HepG2 (cell line): Measurements from ENCODE around the gene ART5. TPM values are rescaled to one million over a fixed set of nuclear protein-coding genes. Genes with fewer than 3 reads are reported as not detected.

Experiments
- ATAC-seq: fragments of 200-7000 bp; cut with Tn5 transposase; 3 replicates; pipeline ENCODE4 v1.9.1; 2020; ENCODE audit warnings: mild to moderate bottlenecking, moderate library complexity
- BruUV-seq: library from RNA; stranded (reverse); fragments of 400-500 nt; replicated peaks from 2 replicates; lab custom pipeline; 2021; lab: Mats Ljungman, UMichigan
- CTCF ChIA-PET: fragments of 300-600 bp; formaldehyde crosslinking; extraction: SDS; loops from one replicate; lab custom pipeline; 2021; ENCODE audit warnings: low total read pairs, inconsistent platforms, low intra/inter-chr PET ratio; lab: Yijun Ruan, JAX
- POLR2A ChIA-PET: fragments of 350-600 bp; sonication (Branson Sonifier 250); formaldehyde crosslinking; loops from one replicate; lab custom pipeline; 2020; ENCODE audit warnings: antibody characterized with exemption, inconsistent platforms; lab: Yijun Ruan, JAX
- DNase-seq: peaks from one replicate; pipeline ENCODE4 v3.0.0-alpha.2; 2015; ENCODE audit warnings: low spot score
- FAIRE-seq: peaks from 3 replicates; lab custom pipeline; 2011; peaks lifted over from hg19 to GRCh38; lab: Jason Lieb, UNC
- H2AFZ ChIP-seq: one replicate; pipeline ENCODE4 v1.6.1; 2011; ENCODE audit warnings: low read length, inconsistent platforms
- H3K27ac ChIP-seq: fragments of 300-600 bp; 3 replicates; pipeline ENCODE4 v1.8.0; 2011; ENCODE audit warnings: mixed run types, mild to moderate bottlenecking, mixed read lengths, low read length, inconsistent platforms; ENCODE audit not compliant: insufficient read depth; ENCODE audit errors: extremely low read length
- H3K27me3 ChIP-seq, 2 experiments: fragments of 200-600 bp in 1 of 2; 2 replicates in 1 of 2; 3 replicates in 1 of 2; pipeline versions ENCODE4 v1.6.0 to v1.8.0; 2011; ENCODE audit warnings: low read length in 2 of 2, mild to moderate bottlenecking in 2 of 2, moderate library complexity in 2 of 2, inconsistent platforms in 1 of 2; ENCODE audit not compliant: insufficient read depth in 2 of 2, control insufficient read depth in 1 of 2
- H3K36me3 ChIP-seq, 2 experiments: fragments of 200-600 bp in 1 of 2; replicated peaks in 1 of 2; 2 replicates in 1 of 2; 3 replicates in 1 of 2; pipeline versions ENCODE4 v1.5.1 to v1.8.0; 2011; ENCODE audit warnings: low read length in 2 of 2, inconsistent platforms in 1 of 2; ENCODE audit not compliant: insufficient read depth in 2 of 2, control insufficient read depth in 1 of 2
- H3K4me1 ChIP-seq: 2 replicates; pipeline ENCODE4 v1.5.1; 2012; ENCODE audit warnings: low read length, inconsistent platforms; ENCODE audit not compliant: insufficient read depth
- H3K4me2 ChIP-seq: 2 replicates; pipeline ENCODE4 v1.6.0; 2011; ENCODE audit warnings: low read depth, low read length, inconsistent platforms
- H3K4me3 ChIP-seq, 3 experiments: fragments of 200-600 bp in 1 of 3; sonication (generic), shearing (Covaris generic) in 1 of 3; replicated peaks in 1 of 3; 2 replicates each; pipeline ENCODE4 v1.5.1; 2011 to 2016; ENCODE audit warnings: low read length in 3 of 3, inconsistent platforms in 2 of 3, low read depth in 2 of 3, mild to moderate bottlenecking in 2 of 3, control low read depth in 1 of 3, mixed read lengths in 1 of 3; ENCODE audit not compliant: insufficient read depth in 1 of 3
- H3K79me2 ChIP-seq: one replicate; pipeline ENCODE4 v1.6.1; 2011; ENCODE audit warnings: low read length, inconsistent platforms; ENCODE audit not compliant: insufficient read depth
- H3K9ac ChIP-seq: 2 replicates; pipeline ENCODE4 v1.6.0; 2011; ENCODE audit warnings: mild to moderate bottlenecking, low read depth, low read length, inconsistent platforms; ENCODE audit not compliant: insufficient read depth
- H3K9me3 ChIP-seq: 2 replicates; pipeline ENCODE4 v1.5.1; 2012; ENCODE audit warnings: mild to moderate bottlenecking, low read length
- H4K20me1 ChIP-seq: 2 replicates; pipeline ENCODE4 v1.6.0; 2011; ENCODE audit warnings: inconsistent platforms, mild to moderate bottlenecking, low read length, moderate library complexity; ENCODE audit not compliant: insufficient read depth
- ZNF234 ChIP-seq: sonication (generic); formaldehyde crosslinking; conservative IDR thresholded peaks from 2 replicates; pipeline ENCODE4 v1.5.1; 2020; ENCODE audit warnings: mild to moderate bottlenecking, missing genetic modification reagents
- WGBS: methylation state at CpG from one replicate; pipeline ENCODE4 v1.1.6; 2017; ENCODE audit warnings: low lambda C conversion rate; 5-methylcytosine and 5-hydroxymethylcytosine counted together
- in situ Hi-C: cut with HindIII; loops from 2 replicates; pipeline ENCODE4 v1.10.0; 2017; ENCODE audit warnings: low pct_unique_long_range_greater_than_20kb; ENCODE audit not compliant: extremely low pct_ligation_motif_present
- intact Hi-C: fragments of 100-400 bp; cut with micrococcal nuclease; formaldehyde crosslinking; loops from one replicate; pipeline ENCODE4 v1.10.0; 2022; ENCODE audit not compliant: unreplicated experiment
- polyA plus RNA-seq, 8 experiments: library from polyadenylated mRNA; depleted of rRNA in 3 of 8; stranded (reverse) in 7 of 8; unstranded in 1 of 8; fragments of >200 nt; fragmentation: Illumina TruSeq in 4 of 8; extraction: Trizol in 4 of 8; gene quantifications; 2 replicates each; pipeline versions ENCODE4 v1.2.1 to v1.2.3, GENCODE V29; 2011 to 2016; ENCODE audit warnings: low read depth in 4 of 8, missing spikeins in 1 of 8, mixed read lengths in 1 of 8; ENCODE audit not compliant: insufficient read depth in 1 of 8
- total RNA-seq, 5 experiments: library from RNA; depleted of rRNA; stranded (reverse); fragments of >200 nt; fragmentation: Illumina TruSeq; extraction: Trizol; gene quantifications; 2 replicates each; pipeline ENCODE4 v1.2.3, GENCODE V29; 2016; ENCODE audit warnings: low read depth in 1 of 5
- TF ChIP-seq, protein P1 (sequence below): sonication (generic); formaldehyde crosslinking; IDR thresholded peaks from 2 replicates; pipeline ENCODE4 v1.4.0; 2020; ENCODE audit warnings: missing genetic modification reagents, borderline replicate concordance
- TF ChIP-seq, protein P2 (sequence below), 2 experiments: fragments of 450-650 bp in 1 of 2; sonication (generic) in 1 of 2; formaldehyde crosslinking; IDR thresholded peaks; 2 replicates each; pipeline versions ENCODE4 v1.5.0 to v1.8.0; 2020 to 2022; ENCODE audit warnings: mild to moderate bottlenecking in 1 of 2, missing genetic modification reagents in 1 of 2

Gene ART5
- total and polyA plus RNA-seq, 2 of the 13 experiments (the other 11 are each of a cell fraction or from before 2014, with no cell fraction given) = 0.55 to 0.93 TPM

DNA sequence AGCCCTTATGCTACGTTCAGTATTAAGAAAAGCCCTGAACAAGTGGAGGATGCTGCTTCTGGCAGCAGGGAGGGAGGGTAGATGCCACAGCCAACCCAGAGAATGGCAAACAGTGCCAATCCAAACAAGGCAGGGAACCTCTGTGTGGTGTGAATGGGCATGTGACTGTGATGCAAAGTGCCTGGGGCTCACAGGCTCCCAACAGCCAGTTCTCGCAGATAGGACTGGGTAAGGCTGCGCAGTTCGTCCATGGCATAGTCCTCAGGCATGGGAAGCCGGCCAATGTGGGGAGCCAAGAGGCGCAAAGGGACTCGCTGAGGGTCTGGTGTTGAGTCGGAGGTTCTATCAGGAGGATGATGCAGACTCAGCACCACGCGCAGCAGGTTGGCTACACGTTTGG lies 34.2 kb upstream of the ART5 start:
- ChIA-PET CTCF (no interaction called here), POLR2A (no interaction called here)
- no peak overlapping the region for H3K4me2 ChIP-seq
- H3K79me2 ChIP-seq = no peaks in the 10 kb centered on the region
- BruUV-seq = no TSS peak
- TF ChIP-seq, protein P1, sequence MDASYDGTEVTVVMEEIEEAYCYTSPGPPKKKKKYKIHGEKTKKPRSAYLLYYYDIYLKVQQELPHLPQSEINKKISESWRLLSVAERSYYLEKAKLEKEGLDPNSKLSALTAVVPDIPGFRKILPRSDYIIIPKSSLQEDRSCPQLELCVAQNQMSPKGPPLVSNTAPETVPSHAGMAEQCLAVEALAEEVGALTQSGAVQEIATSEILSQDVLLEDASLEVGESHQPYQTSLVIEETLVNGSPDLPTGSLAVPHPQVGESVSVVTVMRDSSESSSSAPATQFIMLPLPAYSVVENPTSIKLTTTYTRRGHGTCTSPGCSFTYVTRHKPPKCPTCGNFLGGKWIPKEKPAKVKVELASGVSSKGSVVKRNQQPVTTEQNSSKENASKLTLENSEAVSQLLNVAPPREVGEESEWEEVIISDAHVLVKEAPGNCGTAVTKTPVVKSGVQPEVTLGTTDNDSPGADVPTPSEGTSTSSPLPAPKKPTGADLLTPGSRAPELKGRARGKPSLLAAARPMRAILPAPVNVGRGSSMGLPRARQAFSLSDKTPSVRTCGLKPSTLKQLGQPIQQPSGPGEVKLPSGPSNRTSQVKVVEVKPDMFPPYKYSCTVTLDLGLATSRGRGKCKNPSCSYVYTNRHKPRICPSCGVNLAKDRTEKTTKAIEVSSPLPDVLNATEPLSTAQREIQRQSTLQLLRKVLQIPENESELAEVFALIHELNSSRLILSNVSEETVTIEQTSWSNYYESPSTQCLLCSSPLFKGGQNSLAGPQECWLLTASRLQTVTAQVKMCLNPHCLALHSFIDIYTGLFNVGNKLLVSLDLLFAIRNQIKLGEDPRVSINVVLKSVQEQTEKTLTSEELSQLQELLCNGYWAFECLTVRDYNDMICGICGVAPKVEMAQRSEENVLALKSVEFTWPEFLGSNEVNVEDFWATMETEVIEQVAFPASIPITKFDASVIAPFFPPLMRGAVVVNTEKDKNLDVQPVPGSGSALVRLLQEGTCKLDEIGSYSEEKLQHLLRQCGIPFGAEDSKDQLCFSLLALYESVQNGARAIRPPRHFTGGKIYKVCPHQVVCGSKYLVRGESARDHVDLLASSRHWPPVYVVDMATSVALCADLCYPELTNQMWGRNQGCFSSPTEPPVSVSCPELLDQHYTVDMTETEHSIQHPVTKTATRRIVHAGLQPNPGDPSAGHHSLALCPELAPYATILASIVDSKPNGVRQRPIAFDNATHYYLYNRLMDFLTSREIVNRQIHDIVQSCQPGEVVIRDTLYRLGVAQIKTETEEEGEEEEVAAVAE (CRISPR knock-in tag) = no peak
- TF ChIP-seq ZNF234 (CRISPR knock-in tag) = no peak
- TF ChIP-seq, protein P2, sequence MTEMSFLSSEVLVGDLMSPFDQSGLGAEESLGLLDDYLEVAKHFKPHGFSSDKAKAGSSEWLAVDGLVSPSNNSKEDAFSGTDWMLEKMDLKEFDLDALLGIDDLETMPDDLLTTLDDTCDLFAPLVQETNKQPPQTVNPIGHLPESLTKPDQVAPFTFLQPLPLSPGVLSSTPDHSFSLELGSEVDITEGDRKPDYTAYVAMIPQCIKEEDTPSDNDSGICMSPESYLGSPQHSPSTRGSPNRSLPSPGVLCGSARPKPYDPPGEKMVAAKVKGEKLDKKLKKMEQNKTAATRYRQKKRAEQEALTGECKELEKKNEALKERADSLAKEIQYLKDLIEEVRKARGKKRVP (CRISPR knock-in tag; IDR thresholded peaks at IDR 0.05) = no peak
- no peak overlapping the region for H3K27ac ChIP-seq
- ATAC-seq = no peak
- 98% methylated on average over 11 of the region's 11 CpGs for WGBS
- H2AFZ ChIP-seq = no peak overlapping the region
- no peaks in the 10 kb centered on the region; the same call in 1 of the 2 replicates for H4K20me1 ChIP-seq
- H3K4me3 ChIP-seq = no peak overlapping the region
- intact Hi-C loops (no loop called here), in situ Hi-C loops (no loop called here)
- no peaks in the 10 kb centered on the region for H3K27me3 ChIP-seq
- H3K36me3 ChIP-seq = peaks cover 19 to 78% of the 10 kb centered on the region in 2 experiments
- H3K4me1 ChIP-seq = no peaks in the 10 kb centered on the region
- no peak overlapping the region for H3K9ac ChIP-seq
- no peaks in the 10 kb centered on the region for H3K9me3 ChIP-seq
- no peak for FAIRE-seq
- no peak for DNase-seq
